HCT116 (cell line): ENCODE measurements around the gene MMP15. TPM values are rescaled to one million over a fixed set of nuclear protein-coding genes. Genes with fewer than 3 reads are reported as not detected.

Experiments
- ATAC-seq: fragments of 200-7000 bp; cut with Tn5 transposase; 2 replicates; pipeline ENCODE4 v1.9.1; 2020; ENCODE audit warnings: mild to moderate bottlenecking, moderate library complexity
- BruUV-seq: library from RNA; stranded (reverse); fragments of 400-500 nt; replicated peaks from 2 replicates; lab custom pipeline; 2021; lab: Mats Ljungman, UMichigan
- CTCF ChIA-PET: fragments of 300-600 bp; sonication (Branson Sonifier 250); formaldehyde crosslinking; loops from one replicate; lab custom pipeline; 2021; ENCODE audit warnings: antibody characterized with exemption; lab: Charles Lee
- POLR2A ChIA-PET: fragments of 300-600, 350-600 bp; sonication (Branson Sonifier 250); formaldehyde crosslinking; loops from one replicate; lab custom pipeline; 2021; ENCODE audit warnings: antibody characterized with exemption; lab: Charles Lee
- RAD21 ChIA-PET, 2 experiments: fragments of 300-600 bp; sonication (Branson Sonifier 250); formaldehyde crosslinking; loops; one replicate each; lab custom pipeline; 2023; ENCODE audit warnings: low total read pairs in 2 of 2; ENCODE audit not compliant: uncharacterized antibody in 2 of 2, unreplicated experiment in 2 of 2, low non-redundant PET in 1 of 2; lab: Charles Lee
- DNase-seq: peaks from one replicate; pipeline ENCODE4 v3.0.0-alpha.2; 2010; ENCODE audit warnings: low read depth, low spot score
- H2AFZ ChIP-seq: fragments of 200-600 bp; shearing (Covaris generic), sonication (generic); 2 replicates; pipeline ENCODE4 v1.6.1; 2017; ENCODE audit warnings: low read depth, mixed run types, mixed read lengths, antibody characterized with exemption, low read length; ENCODE audit not compliant: poor library complexity, severe bottlenecking
- H3K27ac ChIP-seq: 2 replicates; pipeline ENCODE4 v1.5.1; 2012; ENCODE audit warnings: low read depth, low read length
- H3K27me3 ChIP-seq: fragments of 200-600 bp; sonication (generic); 2 replicates; pipeline ENCODE4 v1.6.1; 2016; ENCODE audit warnings: mixed run types, low read length, mixed read lengths; ENCODE audit not compliant: insufficient read depth
- H3K36me3 ChIP-seq, 2 experiments: fragments of 200-500 bp in 1 of 2; fragments of 200-600 bp in 1 of 2; sonication (Bioruptor generic) in 1 of 2; sonication (generic) in 1 of 2; 2 replicates each; pipeline versions ENCODE4 v1.5.1 to v1.6.1; 2014 to 2016; ENCODE audit warnings: low read length in 2 of 2, inconsistent platforms in 1 of 2, mixed read lengths in 1 of 2, mixed run types in 1 of 2; ENCODE audit not compliant: insufficient read depth in 2 of 2, control insufficient read depth in 1 of 2
- H3K4me1 ChIP-seq, 2 experiments: fragments of 200-600 bp in 1 of 2; sonication (generic) in 1 of 2; 2 replicates each; pipeline versions ENCODE4 v1.5.1 to v1.6.1; 2012 to 2017; ENCODE audit warnings: low read length in 2 of 2, inconsistent platforms in 1 of 2, mild to moderate bottlenecking in 1 of 2, mixed read lengths in 1 of 2, mixed run types in 1 of 2, moderate library complexity in 1 of 2; ENCODE audit not compliant: insufficient read depth in 2 of 2, control insufficient read depth in 1 of 2
- H3K4me2 ChIP-seq: fragments of 200-600 bp; sonication (generic); 2 replicates; pipeline ENCODE4 v1.6.1; 2017; ENCODE audit warnings: mixed run types, low read length, mixed read lengths
- H3K4me3 ChIP-seq, 2 experiments: fragments of 200-600 bp in 1 of 2; sonication (generic) in 1 of 2; replicated peaks in 1 of 2; 2 replicates each; pipeline ENCODE4 v1.5.1; 2011 to 2016; ENCODE audit warnings: low read length in 2 of 2, control low read depth in 1 of 2, low read depth in 1 of 2, mild to moderate bottlenecking in 1 of 2, mixed read lengths in 1 of 2, mixed run types in 1 of 2
- H3K79me2 ChIP-seq: fragments of 200-600 bp; sonication (generic); 2 replicates; pipeline ENCODE4 v1.6.1; 2017; ENCODE audit warnings: mild to moderate bottlenecking, mixed run types, low read length, moderate library complexity, mixed read lengths; ENCODE audit not compliant: insufficient read depth
- H3K9ac ChIP-seq: fragments of 200-600 bp; sonication (generic); 2 replicates; pipeline ENCODE4 v1.6.1; 2016; ENCODE audit warnings: low read length, mixed read lengths
- H3K9me2 ChIP-seq: fragments of 200-600 bp; sonication (generic), shearing (Covaris generic); 2 replicates; pipeline ENCODE4 v1.6.1; 2017; ENCODE audit warnings: mixed run types, mild to moderate bottlenecking, moderate library complexity; ENCODE audit not compliant: insufficient read depth
- H3K9me3 ChIP-seq, 2 experiments: fragments of 200-500 bp in 1 of 2; fragments of 200-600 bp in 1 of 2; sonication (Bioruptor generic) in 1 of 2; sonication (generic) in 1 of 2; 2 replicates each; pipeline ENCODE4 v1.6.1; 2014 to 2017; ENCODE audit warnings: low read length in 2 of 2, mixed read lengths in 2 of 2, inconsistent platforms in 1 of 2, low read depth in 1 of 2, mild to moderate bottlenecking in 1 of 2, mixed run types in 1 of 2, moderate library complexity in 1 of 2; ENCODE audit not compliant: control insufficient read depth in 1 of 2, insufficient read depth in 1 of 2
- H4K20me1 ChIP-seq: fragments of 200-600 bp; sonication (generic), shearing (Covaris generic); 2 replicates; pipeline ENCODE4 v1.6.1; 2017; ENCODE audit warnings: mixed run types, mild to moderate bottlenecking, moderate library complexity; ENCODE audit not compliant: insufficient read depth
- ATF3 ChIP-seq: IDR thresholded peaks from 2 replicates; pipeline ENCODE4 v1.6.1; 2012
- CBX3 ChIP-seq: IDR thresholded peaks from 2 replicates; pipeline ENCODE4 v1.6.1; 2012; ENCODE audit warnings: low read depth
- CEBPB ChIP-seq: IDR thresholded peaks from 2 replicates; pipeline ENCODE4 v1.6.1; 2012; ENCODE audit warnings: low read depth
- EGR1 ChIP-seq: IDR thresholded peaks from 2 replicates; pipeline ENCODE4 v1.6.1; 2012; ENCODE audit warnings: low read depth
- ELF1 ChIP-seq: IDR thresholded peaks from 2 replicates; pipeline ENCODE4 v1.6.1; 2012; ENCODE audit warnings: low read depth, borderline replicate concordance
- EZH2phosphoT487 ChIP-seq: fragments of 200-600 bp; IDR thresholded peaks from 2 replicates; pipeline ENCODE4 v1.6.1; 2018; ENCODE audit warnings: antibody characterized with exemption, borderline replicate concordance
- FOSL1 ChIP-seq: IDR thresholded peaks from 2 replicates; pipeline ENCODE4 v1.6.1; 2012; ENCODE audit warnings: low read depth
- JUND ChIP-seq: IDR thresholded peaks from 2 replicates; pipeline ENCODE4 v1.6.1; 2012
- MAX ChIP-seq: IDR thresholded peaks from 2 replicates; pipeline ENCODE4 v1.6.1; 2012
- POLR2AphosphoS5 ChIP-seq: IDR thresholded peaks from 2 replicates; pipeline ENCODE4 v1.6.1; 2011; ENCODE audit warnings: mild to moderate bottlenecking, low read depth, low read length, moderate library complexity
- RAD21 ChIP-seq: IDR thresholded peaks from 2 replicates; pipeline ENCODE4 v1.6.1; 2012; ENCODE audit warnings: low read depth, mild to moderate bottlenecking
- REST ChIP-seq: IDR thresholded peaks from 2 replicates; pipeline ENCODE4 v1.6.1; 2012; ENCODE audit warnings: low read depth
- SP1 ChIP-seq: IDR thresholded peaks from 2 replicates; pipeline ENCODE4 v1.6.1; 2012; ENCODE audit warnings: low read depth
- TCF7L2 ChIP-seq: IDR thresholded peaks from 2 replicates; pipeline ENCODE4 v1.7.0; 2011; ENCODE audit warnings: borderline replicate concordance, inconsistent platforms; ENCODE audit not compliant: insufficient read depth, insufficient read length; ENCODE audit errors: extremely low read depth
- YY1 ChIP-seq: IDR thresholded peaks from 2 replicates; pipeline ENCODE4 v1.6.1; 2011; ENCODE audit warnings: low read length, low read depth, moderate library complexity, mild to moderate bottlenecking; ENCODE audit not compliant: insufficient replicate concordance; ENCODE audit errors: extremely low read depth
- ZBTB33 ChIP-seq: IDR thresholded peaks from 2 replicates; pipeline ENCODE4 v1.6.1; 2011; ENCODE audit warnings: mild to moderate bottlenecking, low read length, moderate library complexity; ENCODE audit not compliant: insufficient replicate concordance; ENCODE audit errors: extremely low read depth
- ZFX ChIP-seq: fragments of 450-650 bp; IDR thresholded peaks from 2 replicates; pipeline ENCODE4 v1.6.1; 2017
- ZNF274 ChIP-seq: fragments of 200-500 bp; sonication (Bioruptor generic); IDR thresholded peaks from 2 replicates; pipeline ENCODE4 v1.6.1; 2014; ENCODE audit warnings: mild to moderate bottlenecking, low read depth, low read length, inconsistent platforms
- intact Hi-C: fragments of 100-400 bp; cut with micrococcal nuclease; formaldehyde crosslinking; loops from 2 replicates; pipeline ENCODE4 v1.10.0; 2022
- total RNA-seq: library from RNA; stranded (reverse); gene quantifications from one replicate; pipeline ENCODE4 v1.2.1, GENCODE V29; 2021; ENCODE audit not compliant: unreplicated experiment
- TF ChIP-seq, protein P1 (sequence below), 3 experiments: fragments of 200-600 bp in 1 of 3; sonication (generic) in 1 of 3; IDR thresholded peaks in 2 of 3; conservative IDR thresholded peaks in 1 of 3; 2 replicates each; pipeline ENCODE4 v1.5.1; 2012 to 2017; ENCODE audit warnings: low read depth in 2 of 3, low read length in 2 of 3, antibody characterized with exemption in 1 of 3, borderline replicate concordance in 1 of 3, control low read depth in 1 of 3, mild to moderate bottlenecking in 1 of 3, mixed read lengths in 1 of 3, mixed run types in 1 of 3, moderate library complexity in 1 of 3; ENCODE audit not compliant: insufficient read depth in 1 of 3

The MMP15 gene
- total RNA-seq, 1 experiment from 2014 or later, result 38.5 TPM

GRCh38 chr16:58002936-58003335, 22.6 kb upstream of the MMP15 start:
- no peaks in the 10 kb centered on the region for H3K9me2 ChIP-seq
- ChIA-PET CTCF (no interaction called here), RAD21 (no interaction called here), POLR2A (no interaction called here)
- no peak overlapping the region for H3K4me3 ChIP-seq
- no peak overlapping the region for H3K4me2 ChIP-seq
- H3K27ac ChIP-seq, result no peak overlapping the region
- H3K79me2 ChIP-seq, result peaks cover 19% of the 10 kb centered on the region
- TF ChIP-seq REST (no peak), ZBTB33 (no peak), POLR2AphosphoS5 (no peak), JUND (no peak), RAD21 (no peak), YY1 (no peak), TCF7L2 (no peak), CEBPB (no peak), CBX3 (no peak), ATF3 (no peak), ZFX (no peak), SP1 (no peak), MAX (no peak), ZNF274 (no peak), EZH2phosphoT487 (no peak), EGR1 (no peak), ELF1 (no peak), FOSL1 (no peak)
- TF ChIP-seq, protein P1, sequence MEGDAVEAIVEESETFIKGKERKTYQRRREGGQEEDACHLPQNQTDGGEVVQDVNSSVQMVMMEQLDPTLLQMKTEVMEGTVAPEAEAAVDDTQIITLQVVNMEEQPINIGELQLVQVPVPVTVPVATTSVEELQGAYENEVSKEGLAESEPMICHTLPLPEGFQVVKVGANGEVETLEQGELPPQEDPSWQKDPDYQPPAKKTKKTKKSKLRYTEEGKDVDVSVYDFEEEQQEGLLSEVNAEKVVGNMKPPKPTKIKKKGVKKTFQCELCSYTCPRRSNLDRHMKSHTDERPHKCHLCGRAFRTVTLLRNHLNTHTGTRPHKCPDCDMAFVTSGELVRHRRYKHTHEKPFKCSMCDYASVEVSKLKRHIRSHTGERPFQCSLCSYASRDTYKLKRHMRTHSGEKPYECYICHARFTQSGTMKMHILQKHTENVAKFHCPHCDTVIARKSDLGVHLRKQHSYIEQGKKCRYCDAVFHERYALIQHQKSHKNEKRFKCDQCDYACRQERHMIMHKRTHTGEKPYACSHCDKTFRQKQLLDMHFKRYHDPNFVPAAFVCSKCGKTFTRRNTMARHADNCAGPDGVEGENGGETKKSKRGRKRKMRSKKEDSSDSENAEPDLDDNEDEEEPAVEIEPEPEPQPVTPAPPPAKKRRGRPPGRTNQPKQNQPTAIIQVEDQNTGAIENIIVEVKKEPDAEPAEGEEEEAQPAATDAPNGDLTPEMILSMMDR (IDR thresholded peaks at IDR 0.05 in 2 of 3, conservative IDR thresholded peaks at IDR 0.05 in 1 of 3; ENCODE audit: borderline replicate concordance in 1 of 3, insufficient read depth in 1 of 3, low read depth in 2 of 3, low read length in 2 of 3), result no peak
- H3K4me1 ChIP-seq, result peaks cover 18 to 30% of the 10 kb centered on the region in 2 experiments; a peak in 3 of 4 replicates
- H3K27me3 ChIP-seq, result no peaks in the 10 kb centered on the region
- no peak overlapping the region for H2AFZ ChIP-seq
- H3K9me3 ChIP-seq, result no peaks in the 10 kb centered on the region
- DNase-seq (no peak), ATAC-seq (no peak)
- intact Hi-C loops, result loop anchor here (10.0 kb wide), 1 partner anchor 278 kb away; no protein-coding TSS in a partner anchor
- no TSS peak for BruUV-seq
- H3K9ac ChIP-seq, result no peak overlapping the region
- H3K36me3 ChIP-seq, result peaks cover 12 to 18% of the 10 kb centered on the region in 2 experiments; a peak in 3 of 4 replicates
- H4K20me1 ChIP-seq, result no peaks in the 10 kb centered on the region
